Fibroblast of lung (primary cell): Measurements from ENCODE around the gene FXYD4. TPM values are rescaled to one million over a fixed set of nuclear protein-coding genes. Genes with fewer than 3 reads are reported as not detected.

Source experiments
- DNase-seq, 2 donors: peaks; one replicate each; pipeline versions ENCODE4 v3.0.0 to v3.0.0-alpha.2; 2010; ENCODE audit warnings: low read depth in 2 of 2
- H2AFZ ChIP-seq: 2 replicates; pipeline ENCODE4 v1.5.1; 2012; ENCODE audit warnings: low read length, control low read depth, inconsistent platforms
- H3K27ac ChIP-seq: 2 replicates; pipeline ENCODE4 v1.5.1; 2011; ENCODE audit warnings: low read length, control low read depth; ENCODE audit not compliant: insufficient read depth
- H3K27me3 ChIP-seq: 2 replicates; pipeline ENCODE4 v1.5.1; 2011; ENCODE audit warnings: mild to moderate bottlenecking, low read length; ENCODE audit not compliant: control insufficient read depth, insufficient read depth
- H3K36me3 ChIP-seq: 2 replicates; pipeline ENCODE4 v1.5.1; 2011; ENCODE audit warnings: low read length; ENCODE audit not compliant: control insufficient read depth, insufficient read depth
- H3K4me1 ChIP-seq: 2 replicates; pipeline ENCODE4 v1.5.1; 2011; ENCODE audit warnings: low read length; ENCODE audit not compliant: control insufficient read depth, insufficient read depth; ENCODE audit errors: extremely low read depth
- H3K4me2 ChIP-seq: 2 replicates; pipeline ENCODE4 v1.5.1; 2011; ENCODE audit warnings: low read length, control low read depth; ENCODE audit not compliant: insufficient read depth; ENCODE audit errors: extremely low read depth
- H3K4me3 ChIP-seq, 4 experiments: fragments of 200-600 bp in 1 of 4; sonication (generic) in 1 of 4; replicated peaks in 1 of 4; 2 replicates each; pipeline ENCODE4 v1.5.1; 2011 to 2016; ENCODE audit warnings: low read length in 4 of 4, low read depth in 3 of 4, mild to moderate bottlenecking in 3 of 4, control low read depth in 2 of 4, inconsistent platforms in 1 of 4, mixed read lengths in 1 of 4; ENCODE audit not compliant: insufficient read depth in 1 of 4; ENCODE audit errors: control extremely low read depth in 1 of 4
- H3K79me2 ChIP-seq: 2 replicates; pipeline ENCODE4 v1.5.1; 2012; ENCODE audit warnings: mild to moderate bottlenecking, low read length, inconsistent platforms; ENCODE audit not compliant: control insufficient read depth, insufficient read depth
- H3K9ac ChIP-seq: 2 replicates; pipeline ENCODE4 v1.5.1; 2011; ENCODE audit warnings: mild to moderate bottlenecking, low read length, control low read depth; ENCODE audit not compliant: insufficient read depth
- H3K9me3 ChIP-seq: 2 replicates; pipeline ENCODE4 v1.5.1; 2012; ENCODE audit warnings: low read depth, low read length; ENCODE audit not compliant: control insufficient read depth, insufficient read depth
- H4K20me1 ChIP-seq: 2 replicates; pipeline ENCODE4 v1.5.1; 2011; ENCODE audit warnings: low read length; ENCODE audit not compliant: control insufficient read depth, insufficient read depth; ENCODE audit errors: extremely low read depth
- CTCF ChIP-seq, 2 donors: IDR thresholded peaks in 1 of 2; conservative IDR thresholded peaks in 1 of 2; 1 replicate in 1 of 2; 2 replicates in 1 of 2; pipeline ENCODE4 v1.5.1; 2011 to 2012; ENCODE audit warnings: low read length in 2 of 2, control low read depth in 1 of 2, inconsistent platforms in 1 of 2, low read depth in 1 of 2, mild to moderate bottlenecking in 1 of 2
- EZH2 ChIP-seq: IDR thresholded peaks from 2 replicates; pipeline ENCODE4 v1.5.1; 2012; ENCODE audit warnings: low read length, control low read depth, mild to moderate bottlenecking; ENCODE audit errors: missing control alignments
- polyA plus RNA-seq, 2 donors: library from polyadenylated mRNA; depleted of rRNA in 1 of 2; stranded (reverse) in 1 of 2; unstranded in 1 of 2; fragments of >200 nt; gene quantifications; 2 replicates each; pipeline ENCODE4 v1.2.1, GENCODE V29; 2011 to 2012; ENCODE audit warnings: missing spikeins in 1 of 2
- total RNA-seq: library from RNA; depleted of rRNA; stranded (reverse); fragments of >200 nt; gene quantifications from 2 replicates; pipeline ENCODE4 v1.2.1, GENCODE V29; 2014

FXYD4 gene
- total and polyA plus RNA-seq, 2 donors (not counting 1 experiment from before 2014, with no cell fraction given), result not detected

GRCh38 chr10:43372765-43373361, 1.4 kb downstream of the FXYD4 start:
- Histone ChIP-seq H3K79me2 (no peaks in the 10 kb centered on the region), H3K27me3 (no peaks in the 10 kb centered on the region), H3K4me1 (no peaks in the 10 kb centered on the region), H3K27ac (no peak overlapping the region), H4K20me1 (no peaks in the 10 kb centered on the region), H3K4me3 (no peak overlapping the region), H3K36me3 (no peaks in the 10 kb centered on the region), H2AFZ (no peak overlapping the region), H3K9me3 (no peaks in the 10 kb centered on the region), H3K9ac (no peak overlapping the region), H3K4me2 (no peak overlapping the region)
- DNase-seq, result no peak
- TF ChIP-seq EZH2 (no peak), CTCF (conservative IDR thresholded peaks at IDR 0.05 in 1 of 2, IDR thresholded peaks at IDR 0.05 in 1 of 2; ENCODE audit: low read depth in 1 of 2, low read length in 2 of 2) (no peak)

- DNase-seq, result no peak
- Histone ChIP-seq H3K27ac (no peak overlapping the region), H3K9me3 (no peaks in the 10 kb centered on the region), H3K9ac (no peak overlapping the region), H3K36me3 (no peaks in the 10 kb centered on the region), H3K4me2 (no peak overlapping the region), H4K20me1 (no peaks in the 10 kb centered on the region), H2AFZ (no peak overlapping the region), H3K4me1 (no peaks in the 10 kb centered on the region), H3K79me2 (no peaks in the 10 kb centered on the region), H3K4me3 (no peak overlapping the region), H3K27me3 (no peaks in the 10 kb centered on the region)
- TF ChIP-seq CTCF (conservative IDR thresholded peaks at IDR 0.05 in 1 of 2, IDR thresholded peaks at IDR 0.05 in 1 of 2; ENCODE audit: low read depth in 1 of 2, low read length in 2 of 2) (no peak), EZH2 (no peak)
Observed at GRCh38 chr10:43373461-43373860, 2.0 kb downstream of the FXYD4 start.

- TF ChIP-seq CTCF (conservative IDR thresholded peaks at IDR 0.05 in 1 of 2, IDR thresholded peaks at IDR 0.05 in 1 of 2; ENCODE audit: low read depth in 1 of 2, low read length in 2 of 2), result no peak
- TF ChIP-seq EZH2, result no peak
- Histone ChIP-seq H3K4me2 (no peak overlapping the region), H3K27ac (no peak overlapping the region), H3K79me2 (no peaks in the 10 kb centered on the region), H3K4me3 (no peak overlapping the region), H3K4me1 (no peaks in the 10 kb centered on the region), H3K9me3 (no peaks in the 10 kb centered on the region), H3K27me3 (no peaks in the 10 kb centered on the region), H3K9ac (no peak overlapping the region), H2AFZ (no peak overlapping the region), H4K20me1 (no peaks in the 10 kb centered on the region), H3K36me3 (no peaks in the 10 kb centered on the region)
- DNase-seq, result no peak
Observed at GRCh38 chr10:43374194-43374593, 2.8 kb downstream of the FXYD4 start.
